ENCODE data around the gene NT5DC3. TPM values are rescaled to one million over a fixed set of nuclear protein-coding genes. Genes with fewer than 3 reads are reported as not detected.

The NT5DC3 gene
- total and polyA plus RNA-seq, 2 of the 13 experiments (the other 11 are each of a cell fraction or from before 2014, with no cell fraction given), result 3.2 to 6.6 TPM

DNA sequence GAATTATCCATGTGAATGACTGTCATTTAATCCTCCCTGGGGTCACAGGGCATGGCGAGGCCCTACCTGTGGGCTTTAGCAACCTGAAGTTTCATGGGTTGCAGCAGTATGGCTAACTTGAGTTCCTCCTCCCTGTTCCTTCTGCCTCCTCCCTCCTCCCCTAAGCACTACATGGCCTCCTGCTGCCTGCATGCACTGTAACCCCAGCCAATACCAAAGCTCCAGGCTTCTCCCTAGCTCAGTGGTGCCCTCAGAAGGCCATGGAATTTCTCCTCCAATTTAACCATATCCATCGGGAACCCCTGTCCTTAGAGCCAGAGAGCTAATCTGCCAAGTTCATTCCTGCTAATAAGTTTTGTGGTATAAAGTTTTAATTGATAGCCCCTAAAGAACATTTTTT, 95.1 kb downstream of the NT5DC3 start:
- DNase-seq (ENCODE audit: low spot score) (no peak), FAIRE-seq (no peak), ATAC-seq (peak; percentile 67)
- H3K4me3 ChIP-seq (replicated peaks in 1 of 3; ENCODE audit: insufficient read depth in 1 of 3, low read depth in 2 of 3, low read length in 3 of 3), result no peak overlapping the region
- H3K27me3 ChIP-seq (ENCODE audit: control insufficient read depth in 1 of 2, insufficient read depth in 2 of 2, low read length in 2 of 2), result 0 out of 5 replicates have a peak, but pooled peaks cover 0 to 3% of the 10 kb centered on the region in 2 experiments
- no peaks in the 10 kb centered on the region for H3K79me2 ChIP-seq (ENCODE audit: insufficient read depth, low read length)
- ChIA-PET POLR2A (no interaction called here), CTCF (ENCODE audit: low intra/inter-chr PET ratio, low total read pairs) (no interaction called here)
- H3K36me3 ChIP-seq (replicated peaks in 1 of 2; ENCODE audit: control insufficient read depth in 1 of 2, insufficient read depth in 2 of 2, low read length in 2 of 2), result no peaks in the 10 kb centered on the region
- intact Hi-C loops (cut with micrococcal nuclease; ENCODE audit: unreplicated experiment), result no loop called here
- WGBS (ENCODE audit: low lambda C conversion rate), result 40% methylated on average over 2 of the region's 2 CpGs
- in situ Hi-C loops (cut with HindIII; ENCODE audit: extremely low pct_ligation_motif_present, low pct_unique_long_range_greater_than_20kb), result no loop called here
- H3K4me1 ChIP-seq (ENCODE audit: insufficient read depth, low read length), result no peaks in the 10 kb centered on the region
- BruUV-seq (replicated peaks), result no TSS peak
- H3K27ac ChIP-seq (ENCODE audit: extremely low read length, insufficient read depth, low read length), result no peak overlapping the region
- no peaks in the 10 kb centered on the region for H4K20me1 ChIP-seq (ENCODE audit: insufficient read depth, low read length)
- H3K9me3 ChIP-seq (ENCODE audit: low read length), result no peaks in the 10 kb centered on the region
- H3K4me2 ChIP-seq (ENCODE audit: low read depth, low read length), result no peak overlapping the region
- TF ChIP-seq KDM3A (CRISPR knock-in tag; IDR thresholded peaks at IDR 0.05; ENCODE audit: low read depth) (no peak), ETV6 (CRISPR knock-in tag; conservative IDR thresholded peaks at IDR 0.05) (no peak), GATAD1 (CRISPR knock-in tag; IDR thresholded peaks at IDR 0.05) (no peak), ZNF446 (CRISPR knock-in tag; IDR thresholded peaks at IDR 0.05) (no peak), MED1 (CRISPR knock-in tag; IDR thresholded peaks at IDR 0.05) (no peak), KDM6A (CRISPR knock-in tag; IDR thresholded peaks at IDR 0.05; ENCODE audit: low read depth) (no peak), ZNF264 (CRISPR knock-in tag; IDR thresholded peaks at IDR 0.05) (no peak), ZNF263 (CRISPR knock-in tag; IDR thresholded peaks at IDR 0.05) (peak; percentile 63)
- TF ChIP-seq, protein P1, sequence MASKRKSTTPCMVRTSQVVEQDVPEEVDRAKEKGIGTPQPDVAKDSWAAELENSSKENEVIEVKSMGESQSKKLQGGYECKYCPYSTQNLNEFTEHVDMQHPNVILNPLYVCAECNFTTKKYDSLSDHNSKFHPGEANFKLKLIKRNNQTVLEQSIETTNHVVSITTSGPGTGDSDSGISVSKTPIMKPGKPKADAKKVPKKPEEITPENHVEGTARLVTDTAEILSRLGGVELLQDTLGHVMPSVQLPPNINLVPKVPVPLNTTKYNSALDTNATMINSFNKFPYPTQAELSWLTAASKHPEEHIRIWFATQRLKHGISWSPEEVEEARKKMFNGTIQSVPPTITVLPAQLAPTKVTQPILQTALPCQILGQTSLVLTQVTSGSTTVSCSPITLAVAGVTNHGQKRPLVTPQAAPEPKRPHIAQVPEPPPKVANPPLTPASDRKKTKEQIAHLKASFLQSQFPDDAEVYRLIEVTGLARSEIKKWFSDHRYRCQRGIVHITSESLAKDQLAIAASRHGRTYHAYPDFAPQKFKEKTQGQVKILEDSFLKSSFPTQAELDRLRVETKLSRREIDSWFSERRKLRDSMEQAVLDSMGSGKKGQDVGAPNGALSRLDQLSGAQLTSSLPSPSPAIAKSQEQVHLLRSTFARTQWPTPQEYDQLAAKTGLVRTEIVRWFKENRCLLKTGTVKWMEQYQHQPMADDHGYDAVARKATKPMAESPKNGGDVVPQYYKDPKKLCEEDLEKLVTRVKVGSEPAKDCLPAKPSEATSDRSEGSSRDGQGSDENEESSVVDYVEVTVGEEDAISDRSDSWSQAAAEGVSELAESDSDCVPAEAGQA (IDR thresholded peaks at IDR 0.05; ENCODE audit: low read depth), result no peak
- TF ChIP-seq, protein P1 (CRISPR knock-in tag; IDR thresholded peaks at IDR 0.05; ENCODE audit: borderline replicate concordance), result no peak
- TF ChIP-seq, protein P2, sequence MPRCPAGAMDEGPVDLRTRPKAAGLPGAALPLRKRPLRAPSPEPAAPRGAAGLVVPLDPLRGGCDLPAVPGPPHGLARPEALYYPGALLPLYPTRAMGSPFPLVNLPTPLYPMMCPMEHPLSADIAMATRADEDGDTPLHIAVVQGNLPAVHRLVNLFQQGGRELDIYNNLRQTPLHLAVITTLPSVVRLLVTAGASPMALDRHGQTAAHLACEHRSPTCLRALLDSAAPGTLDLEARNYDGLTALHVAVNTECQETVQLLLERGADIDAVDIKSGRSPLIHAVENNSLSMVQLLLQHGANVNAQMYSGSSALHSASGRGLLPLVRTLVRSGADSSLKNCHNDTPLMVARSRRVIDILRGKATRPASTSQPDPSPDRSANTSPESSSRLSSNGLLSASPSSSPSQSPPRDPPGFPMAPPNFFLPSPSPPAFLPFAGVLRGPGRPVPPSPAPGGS (CRISPR knock-in tag; IDR thresholded peaks at IDR 0.05), result no peak
- TF ChIP-seq, protein P3, sequence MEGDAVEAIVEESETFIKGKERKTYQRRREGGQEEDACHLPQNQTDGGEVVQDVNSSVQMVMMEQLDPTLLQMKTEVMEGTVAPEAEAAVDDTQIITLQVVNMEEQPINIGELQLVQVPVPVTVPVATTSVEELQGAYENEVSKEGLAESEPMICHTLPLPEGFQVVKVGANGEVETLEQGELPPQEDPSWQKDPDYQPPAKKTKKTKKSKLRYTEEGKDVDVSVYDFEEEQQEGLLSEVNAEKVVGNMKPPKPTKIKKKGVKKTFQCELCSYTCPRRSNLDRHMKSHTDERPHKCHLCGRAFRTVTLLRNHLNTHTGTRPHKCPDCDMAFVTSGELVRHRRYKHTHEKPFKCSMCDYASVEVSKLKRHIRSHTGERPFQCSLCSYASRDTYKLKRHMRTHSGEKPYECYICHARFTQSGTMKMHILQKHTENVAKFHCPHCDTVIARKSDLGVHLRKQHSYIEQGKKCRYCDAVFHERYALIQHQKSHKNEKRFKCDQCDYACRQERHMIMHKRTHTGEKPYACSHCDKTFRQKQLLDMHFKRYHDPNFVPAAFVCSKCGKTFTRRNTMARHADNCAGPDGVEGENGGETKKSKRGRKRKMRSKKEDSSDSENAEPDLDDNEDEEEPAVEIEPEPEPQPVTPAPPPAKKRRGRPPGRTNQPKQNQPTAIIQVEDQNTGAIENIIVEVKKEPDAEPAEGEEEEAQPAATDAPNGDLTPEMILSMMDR (CRISPR knock-in tag; IDR thresholded peaks at IDR 0.05), result peak; percentile 12; the same call in 1 of the 2 replicates
- no peak overlapping the region for H2AFZ ChIP-seq (ENCODE audit: low read length)
- no peak overlapping the region for H3K9ac ChIP-seq (ENCODE audit: insufficient read depth, low read depth, low read length)

All from HepG2 (cell line).